Trophoblast cell (in vitro differentiated cells and primary cell): Measurements from ENCODE around the gene KPNA1.

Experiments
- DNase-seq, 2 donors: peaks; one replicate each; pipeline ENCODE4 v3.0.0-alpha.2; 2016
- H2AFZ ChIP-seq: 2 replicates; pipeline ENCODE4 v1.6.1; 2013; ENCODE audit warnings: low read length, moderate library complexity, mild to moderate bottlenecking; ENCODE audit not compliant: insufficient read depth, poor library complexity
- H2AK5ac ChIP-seq: 2 replicates; pipeline ENCODE4 v1.6.1; 2013; ENCODE audit warnings: mild to moderate bottlenecking, low read length
- H2BK120ac ChIP-seq: 2 replicates; pipeline ENCODE4 v1.6.1; 2013; ENCODE audit warnings: low read length, mild to moderate bottlenecking, moderate library complexity; ENCODE audit not compliant: insufficient read depth, poor library complexity
- H2BK12ac ChIP-seq: 2 replicates; pipeline ENCODE4 v1.6.1; 2013; ENCODE audit warnings: mild to moderate bottlenecking, low read length, moderate library complexity
- H2BK5ac ChIP-seq: 2 replicates; pipeline ENCODE4 v1.6.1; 2013; ENCODE audit warnings: low read length, low read depth, moderate library complexity, mild to moderate bottlenecking; ENCODE audit not compliant: poor library complexity
- H3K14ac ChIP-seq: 2 replicates; pipeline ENCODE4 v1.6.1; 2013; ENCODE audit warnings: mild to moderate bottlenecking, low read length
- H3K18ac ChIP-seq: 2 replicates; pipeline ENCODE4 v1.6.1; 2013; ENCODE audit warnings: mild to moderate bottlenecking, low read length
- H3K23ac ChIP-seq: 2 replicates; pipeline ENCODE4 v1.6.1; 2013; ENCODE audit warnings: low read length
- H3K27ac ChIP-seq: 2 replicates; pipeline ENCODE4 v1.5.1; 2013; ENCODE audit warnings: low read depth, mild to moderate bottlenecking, inconsistent platforms, low read length, moderate library complexity
- H3K27me3 ChIP-seq: 2 replicates; pipeline ENCODE4 v1.6.1; 2013; ENCODE audit warnings: inconsistent platforms, mild to moderate bottlenecking, low read length, moderate library complexity; ENCODE audit not compliant: insufficient read depth
- H3K36me3 ChIP-seq, 2 experiments: 1 replicate in 1 of 2; 2 replicates in 1 of 2; pipeline ENCODE4 v1.6.1; 2013; ENCODE audit warnings: low read length in 2 of 2, mild to moderate bottlenecking in 2 of 2, moderate library complexity in 1 of 2; ENCODE audit not compliant: insufficient read depth in 2 of 2, control insufficient read depth in 1 of 2
- H3K4ac ChIP-seq: 2 replicates; pipeline ENCODE4 v1.6.1; 2013; ENCODE audit warnings: low read depth, mild to moderate bottlenecking, low read length, moderate library complexity
- H3K4me1 ChIP-seq, 2 experiments: 1 replicate in 1 of 2; 2 replicates in 1 of 2; pipeline ENCODE4 v1.6.1; 2013; ENCODE audit warnings: low read length in 2 of 2, mild to moderate bottlenecking in 2 of 2, moderate library complexity in 1 of 2; ENCODE audit not compliant: insufficient read depth in 2 of 2, control insufficient read depth in 1 of 2
- H3K4me2 ChIP-seq: 2 replicates; pipeline ENCODE4 v1.6.1; 2013; ENCODE audit warnings: inconsistent platforms, mild to moderate bottlenecking, low read length, moderate library complexity
- H3K4me3 ChIP-seq: 2 replicates; pipeline ENCODE4 v1.5.1; 2013; ENCODE audit warnings: mild to moderate bottlenecking, low read depth, low read length, inconsistent platforms
- H3K79me1 ChIP-seq: one replicate; pipeline ENCODE4 v1.6.1; 2013; ENCODE audit warnings: low read length
- H3K79me2 ChIP-seq: 2 replicates; pipeline ENCODE4 v1.6.1; 2013; ENCODE audit warnings: low read length, mild to moderate bottlenecking; ENCODE audit not compliant: control insufficient read depth, insufficient read depth, poor library complexity
- H3K9ac ChIP-seq: 2 replicates; pipeline ENCODE4 v1.6.1; 2013; ENCODE audit warnings: mild to moderate bottlenecking, low read length
- H3K9me3 ChIP-seq: 2 replicates; pipeline ENCODE4 v1.6.1; 2013; ENCODE audit warnings: low read depth, mild to moderate bottlenecking, control low read depth, inconsistent platforms, low read length; ENCODE audit not compliant: insufficient read depth
- H4K12ac ChIP-seq: 2 replicates; pipeline ENCODE4 v1.6.1; 2013; ENCODE audit warnings: low read depth, mild to moderate bottlenecking, low read length, moderate library complexity
- H4K8ac ChIP-seq: 2 replicates; pipeline ENCODE4 v1.6.1; 2013; ENCODE audit warnings: low read depth, mild to moderate bottlenecking, low read length, moderate library complexity
- H4K91ac ChIP-seq: one replicate; pipeline ENCODE4 v1.6.1; 2013; ENCODE audit warnings: low read depth, mild to moderate bottlenecking, low read length, moderate library complexity
- WGBS: extraction: QIAGEN DNeasy Blood & Tissue Kit; methylation state at CpG from one replicate; pipeline ENCODE4 v1.1.7; 2013; ENCODE audit warnings: missing lambda C conversion rate; ENCODE audit not compliant: insufficient read length, insufficient coverage; ENCODE audit errors: extremely low coverage; 5-methylcytosine and 5-hydroxymethylcytosine counted together

The KPNA1 gene

DNA sequence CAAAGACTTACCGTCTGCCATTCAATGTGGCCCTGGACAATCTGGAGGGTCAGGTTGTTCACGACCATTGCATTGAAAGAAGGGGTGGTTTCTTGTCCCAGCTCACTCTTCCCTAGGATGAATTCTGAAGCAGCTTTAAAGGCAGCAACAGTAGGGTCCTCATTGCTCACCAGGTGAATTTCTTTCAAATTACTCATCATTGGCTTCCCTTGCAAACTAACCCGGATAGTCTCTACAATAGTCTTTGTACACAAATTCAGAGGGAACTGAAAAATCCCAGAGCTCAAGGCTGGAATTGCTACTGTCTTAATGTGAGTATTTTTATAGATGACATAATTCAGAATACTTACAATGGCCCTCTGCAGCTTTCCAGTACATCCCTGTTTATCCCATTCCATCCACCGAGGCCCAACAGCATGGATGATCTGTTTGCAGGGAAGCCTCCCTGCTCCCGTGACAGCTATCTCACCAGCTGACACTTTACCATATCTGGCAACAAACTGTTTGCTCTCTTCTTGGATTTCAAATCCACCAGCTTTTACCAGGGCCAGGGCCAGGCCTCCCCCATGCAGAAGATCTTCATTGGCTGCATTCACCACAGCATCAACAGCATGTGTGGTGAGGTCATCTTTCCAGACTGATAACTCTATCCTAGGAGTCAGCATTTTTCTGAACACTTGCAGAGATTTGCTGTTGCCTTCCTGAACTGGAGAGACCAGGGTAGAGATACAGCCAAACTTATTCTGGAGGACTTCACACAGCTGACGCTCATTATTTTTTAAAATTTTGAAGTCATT is 40.7 kb upstream of the KPNA1 start:
- no CpG with 5 or more reads among the region's 6 CpGs for WGBS

GRCh38 chr3:122553171-122553570 is 38.4 kb upstream of the KPNA1 start:
- no CpG with 5 or more reads among the region's 3 CpGs for WGBS
- Histone ChIP-seq H3K9ac (no peak overlapping the region), H3K79me2 (no peaks in the 10 kb centered on the region), H2BK5ac (no peak overlapping the region), H3K14ac (no peak overlapping the region), H3K27ac (no peak overlapping the region), H4K12ac (no peak overlapping the region), H3K36me3 (no peaks in the 10 kb centered on the region), H3K4ac (no peak overlapping the region), H2AFZ (no peak overlapping the region), H2BK12ac (no peak overlapping the region), H4K91ac (no peak overlapping the region), H3K4me3 (no peak overlapping the region), H3K27me3 (no peaks in the 10 kb centered on the region), H2BK120ac (no peak overlapping the region), H3K18ac (no peak overlapping the region), H3K23ac (no peak overlapping the region), H4K8ac (no peak overlapping the region), H3K9me3 (no peaks in the 10 kb centered on the region), H3K79me1 (no peaks in the 10 kb centered on the region), H3K4me1 (peaks cover 3 to 4% of the 10 kb centered on the region in 2 experiments), H2AK5ac (no peak overlapping the region), H3K4me2 (no peak overlapping the region)
- no peak for DNase-seq

More for the DNA sequence above, 40.7 kb upstream of the KPNA1 start:
- H3K23ac ChIP-seq, result no peak overlapping the region
- H3K27ac ChIP-seq, result no peak overlapping the region
- H2AK5ac ChIP-seq, result no peak overlapping the region
- peaks cover 3 to 4% of the 10 kb centered on the region in 2 experiments for H3K4me1 ChIP-seq
- no peak overlapping the region for H3K18ac ChIP-seq
- H3K9me3 ChIP-seq, result no peaks in the 10 kb centered on the region
- H3K36me3 ChIP-seq, result no peaks in the 10 kb centered on the region
- no peak overlapping the region for H3K4me3 ChIP-seq
- H3K79me1 ChIP-seq, result no peaks in the 10 kb centered on the region
- no peak for DNase-seq
- no peak overlapping the region for H4K8ac ChIP-seq
- no peak overlapping the region for H4K12ac ChIP-seq
- no peak overlapping the region for H4K91ac ChIP-seq
- no peak overlapping the region for H3K9ac ChIP-seq
- H2BK5ac ChIP-seq, result no peak overlapping the region
- no peaks in the 10 kb centered on the region for H3K79me2 ChIP-seq
- no peak overlapping the region for H3K14ac ChIP-seq
- H2BK12ac ChIP-seq, result no peak overlapping the region
- H3K4me2 ChIP-seq, result no peak overlapping the region
- no peaks in the 10 kb centered on the region for H3K27me3 ChIP-seq
- no peak overlapping the region for H2AFZ ChIP-seq
- H2BK120ac ChIP-seq, result no peak overlapping the region
- H3K4ac ChIP-seq, result no peak overlapping the region

DNA sequence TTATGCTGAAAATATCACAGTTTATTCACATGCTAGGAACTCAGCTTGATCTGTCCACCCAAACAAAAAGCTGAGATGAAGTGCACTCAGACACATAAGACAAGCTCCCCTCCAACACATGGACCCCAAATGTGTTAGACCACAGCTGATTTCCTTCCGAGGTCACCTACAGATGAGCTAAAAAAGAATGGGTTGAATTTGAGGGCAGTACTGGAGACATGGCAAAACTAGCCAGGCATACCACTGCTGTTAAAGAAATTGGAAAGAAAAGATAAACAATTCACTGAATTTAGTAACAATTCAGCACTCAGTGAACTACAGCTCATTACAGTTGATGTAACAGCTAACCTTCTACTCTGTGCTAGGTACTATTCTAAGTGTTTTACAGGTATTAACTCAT is 33.9 kb upstream of the KPNA1 start:
- Histone ChIP-seq H3K27ac (no peak overlapping the region), H3K4me2 (no peak overlapping the region), H3K18ac (no peak overlapping the region), H4K12ac (no peak overlapping the region), H2BK5ac (no peak overlapping the region), H2BK12ac (no peak overlapping the region), H3K9me3 (no peaks in the 10 kb centered on the region), H2BK120ac (no peak overlapping the region), H3K9ac (no peak overlapping the region), H3K4ac (no peak overlapping the region), H3K79me2 (no peaks in the 10 kb centered on the region), H2AK5ac (no peak overlapping the region), H3K14ac (no peak overlapping the region), H3K27me3 (no peaks in the 10 kb centered on the region), H4K8ac (no peak overlapping the region), H3K23ac (no peak overlapping the region), H3K4me1 (no peaks in the 10 kb centered on the region), H3K79me1 (no peaks in the 10 kb centered on the region), H2AFZ (no peak overlapping the region), H4K91ac (no peak overlapping the region), H3K4me3 (no peak overlapping the region), H3K36me3 (no peaks in the 10 kb centered on the region)
- WGBS, result no CpG with 5 or more reads among the region's 1 CpG
- no peak for DNase-seq

- Histone ChIP-seq H3K27me3 (no peaks in the 10 kb centered on the region), H3K23ac (no peak overlapping the region), H4K8ac (no peak overlapping the region), H3K36me3 (no peaks in the 10 kb centered on the region), H2BK12ac (no peak overlapping the region), H3K14ac (no peak overlapping the region), H3K79me2 (no peaks in the 10 kb centered on the region), H2AFZ (no peak overlapping the region), H3K4me3 (no peak overlapping the region), H3K79me1 (no peaks in the 10 kb centered on the region), H2BK5ac (no peak overlapping the region), H3K4ac (no peak overlapping the region), H3K9me3 (no peaks in the 10 kb centered on the region), H3K4me1 (no peaks in the 10 kb centered on the region), H3K9ac (no peak overlapping the region), H4K12ac (no peak overlapping the region), H2AK5ac (no peak overlapping the region), H3K18ac (no peak overlapping the region), H4K91ac (no peak overlapping the region), H2BK120ac (no peak overlapping the region), H3K4me2 (no peak overlapping the region), H3K27ac (no peak overlapping the region)
- WGBS, result no CpG with 5 or more reads among the region's 3 CpGs
- no peak for DNase-seq
Observed at GRCh38 chr3:122548076-122548475, 33.3 kb upstream of the KPNA1 start.
